SU-DHL-6 (cell line): Measurements from ENCODE around the gene GIMAP7.

Source experiments
- CTCF ChIP-seq: fragments of 200-600 bp; sonication (generic); IDR thresholded peaks from one replicate; pipeline ENCODE4 v1.5.1; 2017; ENCODE audit warnings: antibody characterized with exemption, mild to moderate bottlenecking, low read length, moderate library complexity; ENCODE audit not compliant: insufficient read depth, poor library complexity, severe bottlenecking
- EZH2phosphoT487 ChIP-seq: fragments of 200-600 bp; sonication (generic), shearing (Covaris generic); conservative IDR thresholded peaks from 2 replicates; pipeline ENCODE4 v1.6.1; 2018; ENCODE audit warnings: mild to moderate bottlenecking, antibody characterized with exemption, low read length, moderate library complexity, mixed read lengths

- no peak for TF ChIP-seq CTCF
- no peak for TF ChIP-seq EZH2phosphoT487
Observed at GRCh38 chr7:150568714-150569113, 54.0 kb downstream of the GIMAP7 start.
